Stimulated activated CD4-positive, alpha-beta T cell treated with anti-CD3 and anti-CD28 coated beads, Interleukin-15, amount 100 ng/mL, for 24 hours (primary cell): Measurements from ENCODE around the gene ABCC6.

Source experiments
- DNase-seq: peaks from one replicate; pipeline ENCODE4 v3.0.0-alpha.2; 2020

The ABCC6 gene

GRCh38 chr16:16139806-16140205 lies 83.5 kb downstream of the ABCC6 start:
- DNase-seq = no peak

GRCh38 chr16:16139061-16139460 lies 84.2 kb downstream of the ABCC6 start:
- no peak for DNase-seq

GRCh38 chr16:16138034-16138635 lies 85.2 kb downstream of the ABCC6 start:
- no peak for DNase-seq

GRCh38 chr16:16137110-16137509 lies 86.2 kb downstream of the ABCC6 start:
- no peak for DNase-seq

- DNase-seq = no peak
These were observed 86.7 kb downstream of the ABCC6 start for GRCh38 chr16:16136588-16136987.

GRCh38 chr16:16133943-16134604 lies 89.2 kb downstream of the ABCC6 start:
- DNase-seq = no peak

GRCh38 chr16:16131659-16132058 lies 91.6 kb downstream of the ABCC6 start:
- no peak for DNase-seq

GRCh38 chr16:16131204-16131603 lies 92.1 kb downstream of the ABCC6 start:
- no peak for DNase-seq

- peak; percentile 73 for DNase-seq
These were observed 95.7 kb downstream of the ABCC6 start for GRCh38 chr16:16127469-16128116.

- no peak for DNase-seq
These were observed 96.4 kb downstream of the ABCC6 start for GRCh38 chr16:16126896-16127295.

- no peak for DNase-seq
These were observed 98.3 kb downstream of the ABCC6 start for GRCh38 chr16:16124974-16125373.

- no peak for DNase-seq
These were observed 98.9 kb downstream of the ABCC6 start for GRCh38 chr16:16124438-16124837.

GRCh38 chr16:16122264-16122663 lies 101.0 kb downstream of the ABCC6 start:
- no peak for DNase-seq

- no peak for DNase-seq
These were observed 102.0 kb downstream of the ABCC6 start for GRCh38 chr16:16121185-16121727.

- DNase-seq = no peak
These were observed 102.7 kb downstream of the ABCC6 start for GRCh38 chr16:16120382-16121184.

- no peak for DNase-seq
These were observed 103.3 kb downstream of the ABCC6 start for GRCh38 chr16:16120044-16120381.

- no peak for DNase-seq
These were observed 105.0 kb downstream of the ABCC6 start for GRCh38 chr16:16118337-16118736.

- no peak for DNase-seq
These were observed 106.5 kb downstream of the ABCC6 start for GRCh38 chr16:16116841-16117240.

- DNase-seq = no peak
These were observed 110.2 kb downstream of the ABCC6 start for GRCh38 chr16:16113076-16113475.

GRCh38 chr16:16112450-16113053 lies 110.7 kb downstream of the ABCC6 start:
- no peak for DNase-seq

GRCh38 chr16:16111639-16112038 lies 111.7 kb downstream of the ABCC6 start:
- DNase-seq = no peak

- no peak for DNase-seq
These were observed 113.2 kb downstream of the ABCC6 start for GRCh38 chr16:16110111-16110490.
